HepG2 (cell line): ENCODE data around the gene TMEM141. TPM values are rescaled to one million over a fixed set of nuclear protein-coding genes. Genes with fewer than 3 reads are reported as not detected.

Experiments used
- ATAC-seq: fragments of 200-7000 bp; cut with Tn5 transposase; 3 replicates; pipeline ENCODE4 v1.9.1; 2020; ENCODE audit warnings: mild to moderate bottlenecking, moderate library complexity
- BruUV-seq: library from RNA; stranded (reverse); fragments of 400-500 nt; replicated peaks from 2 replicates; lab custom pipeline; 2021; lab: Mats Ljungman, UMichigan
- CTCF ChIA-PET: fragments of 300-600 bp; formaldehyde crosslinking; extraction: SDS; loops from one replicate; lab custom pipeline; 2021; ENCODE audit warnings: low total read pairs, inconsistent platforms, low intra/inter-chr PET ratio; lab: Yijun Ruan, JAX
- POLR2A ChIA-PET: fragments of 350-600 bp; sonication (Branson Sonifier 250); formaldehyde crosslinking; loops from one replicate; lab custom pipeline; 2020; ENCODE audit warnings: antibody characterized with exemption, inconsistent platforms; lab: Yijun Ruan, JAX
- DNase-seq: peaks from one replicate; pipeline ENCODE4 v3.0.0-alpha.2; 2015; ENCODE audit warnings: low spot score
- FAIRE-seq: peaks from 3 replicates; lab custom pipeline; 2011; peaks lifted over from hg19 to GRCh38; lab: Jason Lieb, UNC
- H2AFZ ChIP-seq: one replicate; pipeline ENCODE4 v1.6.1; 2011; ENCODE audit warnings: low read length, inconsistent platforms
- H3K27ac ChIP-seq: fragments of 300-600 bp; 3 replicates; pipeline ENCODE4 v1.8.0; 2011; ENCODE audit warnings: mixed run types, mild to moderate bottlenecking, mixed read lengths, low read length, inconsistent platforms; ENCODE audit not compliant: insufficient read depth; ENCODE audit errors: extremely low read length
- H3K27me3 ChIP-seq, 2 experiments: fragments of 200-600 bp in 1 of 2; 2 replicates in 1 of 2; 3 replicates in 1 of 2; pipeline versions ENCODE4 v1.6.0 to v1.8.0; 2011; ENCODE audit warnings: low read length in 2 of 2, mild to moderate bottlenecking in 2 of 2, moderate library complexity in 2 of 2, inconsistent platforms in 1 of 2; ENCODE audit not compliant: insufficient read depth in 2 of 2, control insufficient read depth in 1 of 2
- H3K36me3 ChIP-seq, 2 experiments: fragments of 200-600 bp in 1 of 2; replicated peaks in 1 of 2; 2 replicates in 1 of 2; 3 replicates in 1 of 2; pipeline versions ENCODE4 v1.5.1 to v1.8.0; 2011; ENCODE audit warnings: low read length in 2 of 2, inconsistent platforms in 1 of 2; ENCODE audit not compliant: insufficient read depth in 2 of 2, control insufficient read depth in 1 of 2
- H3K4me1 ChIP-seq: 2 replicates; pipeline ENCODE4 v1.5.1; 2012; ENCODE audit warnings: low read length, inconsistent platforms; ENCODE audit not compliant: insufficient read depth
- H3K4me2 ChIP-seq: 2 replicates; pipeline ENCODE4 v1.6.0; 2011; ENCODE audit warnings: low read depth, low read length, inconsistent platforms
- H3K4me3 ChIP-seq, 3 experiments: fragments of 200-600 bp in 1 of 3; sonication (generic), shearing (Covaris generic) in 1 of 3; replicated peaks in 1 of 3; 2 replicates each; pipeline ENCODE4 v1.5.1; 2011 to 2016; ENCODE audit warnings: low read length in 3 of 3, inconsistent platforms in 2 of 3, low read depth in 2 of 3, mild to moderate bottlenecking in 2 of 3, control low read depth in 1 of 3, mixed read lengths in 1 of 3; ENCODE audit not compliant: insufficient read depth in 1 of 3
- H3K79me2 ChIP-seq: one replicate; pipeline ENCODE4 v1.6.1; 2011; ENCODE audit warnings: low read length, inconsistent platforms; ENCODE audit not compliant: insufficient read depth
- H3K9ac ChIP-seq: 2 replicates; pipeline ENCODE4 v1.6.0; 2011; ENCODE audit warnings: mild to moderate bottlenecking, low read depth, low read length, inconsistent platforms; ENCODE audit not compliant: insufficient read depth
- H3K9me3 ChIP-seq: 2 replicates; pipeline ENCODE4 v1.5.1; 2012; ENCODE audit warnings: mild to moderate bottlenecking, low read length
- H4K20me1 ChIP-seq: 2 replicates; pipeline ENCODE4 v1.6.0; 2011; ENCODE audit warnings: inconsistent platforms, mild to moderate bottlenecking, low read length, moderate library complexity; ENCODE audit not compliant: insufficient read depth
- DMAP1 ChIP-seq: IDR thresholded peaks from 2 replicates; pipeline ENCODE4 v1.6.1; 2016
- IKZF5 ChIP-seq: IDR thresholded peaks from 2 replicates; pipeline ENCODE4 v1.6.1; 2018; ENCODE audit warnings: missing genetic modification reagents, mild to moderate bottlenecking, missing compliant biosample characterization
- KDM5B ChIP-seq: sonication (generic); formaldehyde crosslinking; IDR thresholded peaks from 2 replicates; pipeline ENCODE4 v1.4.0; 2020; ENCODE audit warnings: missing genetic modification reagents, mild to moderate bottlenecking, borderline replicate concordance
- MAFK ChIP-seq, 2 experiments: IDR thresholded peaks in 1 of 2; conservative IDR thresholded peaks in 1 of 2; 2 replicates each; pipeline ENCODE4 v1.6.1; 2011; ENCODE audit warnings: improper control_type of control experiment in 2 of 2, low read length in 2 of 2
- PHF5A ChIP-seq: IDR thresholded peaks from one replicate; pipeline ENCODE4 v1.6.1; 2018; ENCODE audit warnings: low read depth, missing genetic modification reagents; ENCODE audit not compliant: unreplicated experiment
- ZBED4 ChIP-seq: sonication (generic); formaldehyde crosslinking; IDR thresholded peaks from 2 replicates; pipeline ENCODE4 v1.4.0; 2020; ENCODE audit warnings: missing genetic modification reagents, borderline replicate concordance
- ZBTB42 ChIP-seq: sonication (generic); formaldehyde crosslinking; IDR thresholded peaks from 2 replicates; pipeline ENCODE4 v1.5.0; 2020; ENCODE audit warnings: mild to moderate bottlenecking, missing genetic modification reagents
- ZNF180 ChIP-seq: sonication (generic); formaldehyde crosslinking; IDR thresholded peaks from 2 replicates; pipeline ENCODE4 v1.4.0; 2020; ENCODE audit warnings: low read depth, missing genetic modification reagents, borderline replicate concordance
- WGBS: methylation state at CpG from one replicate; pipeline ENCODE4 v1.1.6; 2017; ENCODE audit warnings: low lambda C conversion rate; 5-methylcytosine and 5-hydroxymethylcytosine counted together
- in situ Hi-C: cut with HindIII; loops from 2 replicates; pipeline ENCODE4 v1.10.0; 2017; ENCODE audit warnings: low pct_unique_long_range_greater_than_20kb; ENCODE audit not compliant: extremely low pct_ligation_motif_present
- intact Hi-C: fragments of 100-400 bp; cut with micrococcal nuclease; formaldehyde crosslinking; loops from one replicate; pipeline ENCODE4 v1.10.0; 2022; ENCODE audit not compliant: unreplicated experiment
- polyA plus RNA-seq, 8 experiments: library from polyadenylated mRNA; depleted of rRNA in 3 of 8; stranded (reverse) in 7 of 8; unstranded in 1 of 8; fragments of >200 nt; fragmentation: Illumina TruSeq in 4 of 8; extraction: Trizol in 4 of 8; gene quantifications; 2 replicates each; pipeline versions ENCODE4 v1.2.1 to v1.2.3, GENCODE V29; 2011 to 2016; ENCODE audit warnings: low read depth in 4 of 8, missing spikeins in 1 of 8, mixed read lengths in 1 of 8; ENCODE audit not compliant: insufficient read depth in 1 of 8
- total RNA-seq, 5 experiments: library from RNA; depleted of rRNA; stranded (reverse); fragments of >200 nt; fragmentation: Illumina TruSeq; extraction: Trizol; gene quantifications; 2 replicates each; pipeline ENCODE4 v1.2.3, GENCODE V29; 2016; ENCODE audit warnings: low read depth in 1 of 5
- TF ChIP-seq, protein P1 (sequence below): sonication (generic); formaldehyde crosslinking; IDR thresholded peaks from 2 replicates; pipeline ENCODE4 v1.4.0; 2020; ENCODE audit warnings: mild to moderate bottlenecking, missing genetic modification reagents
- TF ChIP-seq, protein P2 (sequence below): sonication (generic); formaldehyde crosslinking; IDR thresholded peaks from 2 replicates; pipeline ENCODE4 v1.5.1; 2020; ENCODE audit warnings: mild to moderate bottlenecking, missing genetic modification reagents, moderate library complexity
- TF ChIP-seq, protein P3 (sequence below): IDR thresholded peaks from 2 replicates; pipeline ENCODE4 v1.6.1; 2012; ENCODE audit warnings: inconsistent platforms

Gene TMEM141
- total and polyA plus RNA-seq, 2 of the 13 experiments (the other 11 are each of a cell fraction or from before 2014, with no cell fraction given) = 81.0 to 202 TPM

DNA sequence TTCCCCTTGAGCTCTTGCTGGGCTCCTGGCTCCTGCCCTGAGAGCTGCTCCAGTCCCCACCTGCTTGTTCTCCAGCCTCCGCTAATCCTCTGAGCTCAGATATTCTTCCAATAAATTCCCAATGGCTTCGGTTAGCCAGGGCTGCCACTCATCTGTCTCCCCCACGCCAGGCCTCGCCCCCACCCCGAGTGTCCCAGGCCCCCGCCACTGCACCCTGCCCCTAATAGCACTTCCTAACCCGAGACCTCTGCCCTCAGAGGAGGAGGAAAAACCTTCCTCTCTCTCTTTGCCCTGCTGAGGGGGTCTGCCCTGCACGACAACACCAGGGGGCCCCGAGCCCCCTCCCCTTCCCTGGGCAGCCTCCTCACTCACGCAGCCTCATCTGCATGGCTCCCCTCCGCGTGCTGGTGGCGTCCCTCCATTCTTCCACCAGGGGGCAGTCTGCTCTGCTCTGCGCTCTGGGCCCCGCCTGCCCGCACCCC is 21.4 kb upstream of the TMEM141 start:
- CTCF ChIA-PET = interaction anchor here (1.3 kb wide), 1 partner anchor 15 kb away, joined by 3 read pairs; no protein-coding TSS in a partner anchor
- FAIRE-seq = no peak
- ATAC-seq = peak; percentile 67
- Histone ChIP-seq H3K4me2 (peak overlapping the region; percentile 23; the same call in 1 of the 2 replicates), H3K4me3 (no peak overlapping the region), H4K20me1 (no peaks in the 10 kb centered on the region), H3K36me3 (no peaks in the 10 kb centered on the region), H3K27ac (no peak overlapping the region), H3K9ac (no peak overlapping the region), H2AFZ (no peak overlapping the region), H3K4me1 (peaks cover 35% of the 10 kb centered on the region), H3K79me2 (no peaks in the 10 kb centered on the region), H3K27me3 (0 out of 5 replicates have a peak, but pooled peaks cover 0 to 4% of the 10 kb centered on the region in 2 experiments), H3K9me3 (peaks cover 6% of the 10 kb centered on the region; the same call in 1 of the 2 replicates)
- 45% methylated on average over 16 of the region's 16 CpGs for WGBS
- in situ Hi-C loops = loop anchor here (10.0 kb wide), 1 partner anchor 275 kb away; the partner anchor contains the start of gene NPDC1
- intact Hi-C loops = no loop called here
- POLR2A ChIA-PET = no interaction called here
- BruUV-seq = no TSS peak
- no peak for DNase-seq
- TF ChIP-seq DMAP1 (CRISPR knock-in tag) (no peak), PHF5A (CRISPR knock-in tag) (no peak), KDM5B (no peak), MAFK (conservative IDR thresholded peaks at IDR 0.05 in 1 of 2, IDR thresholded peaks at IDR 0.05 in 1 of 2; ENCODE audit: low read length in 2 of 2) (no peak), ZNF180 (CRISPR knock-in tag) (no peak), ZBED4 (CRISPR knock-in tag) (no peak), IKZF5 (no peak), ZBTB42 (CRISPR knock-in tag) (no peak)
- TF ChIP-seq, protein P1, sequence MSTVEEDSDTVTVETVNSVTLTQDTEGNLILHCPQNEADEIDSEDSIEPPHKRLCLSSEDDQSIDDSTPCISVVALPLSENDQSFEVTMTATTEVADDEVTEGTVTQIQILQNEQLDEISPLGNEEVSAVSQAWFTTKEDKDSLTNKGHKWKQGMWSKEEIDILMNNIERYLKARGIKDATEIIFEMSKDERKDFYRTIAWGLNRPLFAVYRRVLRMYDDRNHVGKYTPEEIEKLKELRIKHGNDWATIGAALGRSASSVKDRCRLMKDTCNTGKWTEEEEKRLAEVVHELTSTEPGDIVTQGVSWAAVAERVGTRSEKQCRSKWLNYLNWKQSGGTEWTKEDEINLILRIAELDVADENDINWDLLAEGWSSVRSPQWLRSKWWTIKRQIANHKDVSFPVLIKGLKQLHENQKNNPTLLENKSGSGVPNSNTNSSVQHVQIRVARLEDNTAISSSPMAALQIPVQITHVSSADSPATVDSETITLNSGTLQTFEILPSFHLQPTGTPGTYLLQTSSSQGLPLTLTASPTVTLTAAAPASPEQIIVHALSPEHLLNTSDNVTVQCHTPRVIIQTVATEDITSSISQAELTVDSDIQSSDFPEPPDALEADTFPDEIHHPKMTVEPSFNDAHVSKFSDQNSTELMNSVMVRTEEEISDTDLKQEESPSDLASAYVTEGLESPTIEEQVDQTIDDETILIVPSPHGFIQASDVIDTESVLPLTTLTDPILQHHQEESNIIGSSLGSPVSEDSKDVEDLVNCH = no peak
- TF ChIP-seq, protein P2, sequence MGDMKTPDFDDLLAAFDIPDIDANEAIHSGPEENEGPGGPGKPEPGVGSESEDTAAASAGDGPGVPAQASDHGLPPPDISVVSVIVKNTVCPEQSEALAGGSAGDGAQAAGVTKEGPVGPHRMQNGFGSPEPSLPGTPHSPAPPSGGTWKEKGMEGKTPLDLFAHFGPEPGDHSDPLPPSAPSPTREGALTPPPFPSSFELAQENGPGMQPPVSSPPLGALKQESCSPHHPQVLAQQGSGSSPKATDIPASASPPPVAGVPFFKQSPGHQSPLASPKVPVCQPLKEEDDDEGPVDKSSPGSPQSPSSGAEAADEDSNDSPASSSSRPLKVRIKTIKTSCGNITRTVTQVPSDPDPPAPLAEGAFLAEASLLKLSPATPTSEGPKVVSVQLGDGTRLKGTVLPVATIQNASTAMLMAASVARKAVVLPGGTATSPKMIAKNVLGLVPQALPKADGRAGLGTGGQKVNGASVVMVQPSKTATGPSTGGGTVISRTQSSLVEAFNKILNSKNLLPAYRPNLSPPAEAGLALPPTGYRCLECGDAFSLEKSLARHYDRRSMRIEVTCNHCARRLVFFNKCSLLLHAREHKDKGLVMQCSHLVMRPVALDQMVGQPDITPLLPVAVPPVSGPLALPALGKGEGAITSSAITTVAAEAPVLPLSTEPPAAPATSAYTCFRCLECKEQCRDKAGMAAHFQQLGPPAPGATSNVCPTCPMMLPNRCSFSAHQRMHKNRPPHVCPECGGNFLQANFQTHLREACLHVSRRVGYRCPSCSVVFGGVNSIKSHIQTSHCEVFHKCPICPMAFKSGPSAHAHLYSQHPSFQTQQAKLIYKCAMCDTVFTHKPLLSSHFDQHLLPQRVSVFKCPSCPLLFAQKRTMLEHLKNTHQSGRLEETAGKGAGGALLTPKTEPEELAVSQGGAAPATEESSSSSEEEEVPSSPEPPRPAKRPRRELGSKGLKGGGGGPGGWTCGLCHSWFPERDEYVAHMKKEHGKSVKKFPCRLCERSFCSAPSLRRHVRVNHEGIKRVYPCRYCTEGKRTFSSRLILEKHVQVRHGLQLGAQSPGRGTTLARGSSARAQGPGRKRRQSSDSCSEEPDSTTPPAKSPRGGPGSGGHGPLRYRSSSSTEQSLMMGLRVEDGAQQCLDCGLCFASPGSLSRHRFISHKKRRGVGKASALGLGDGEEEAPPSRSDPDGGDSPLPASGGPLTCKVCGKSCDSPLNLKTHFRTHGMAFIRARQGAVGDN (CRISPR knock-in tag) = peak; percentile 33; the same call in 1 of the 2 replicates
- TF ChIP-seq, protein P3, sequence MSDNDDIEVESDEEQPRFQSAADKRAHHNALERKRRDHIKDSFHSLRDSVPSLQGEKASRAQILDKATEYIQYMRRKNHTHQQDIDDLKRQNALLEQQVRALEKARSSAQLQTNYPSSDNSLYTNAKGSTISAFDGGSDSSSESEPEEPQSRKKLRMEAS = peak; percentile 25; the same call in 1 of the 2 replicates
